SU-DHL-6 (cell line): ENCODE data around the gene PAPSS1.

ENCODE experiments used
- H2AFZ ChIP-seq: fragments of 200-600 bp; sonication (generic); 2 replicates; pipeline ENCODE4 v1.6.1; 2014; ENCODE audit warnings: low read depth, mild to moderate bottlenecking, moderate library complexity, mixed read lengths, antibody characterized with exemption, low read length; ENCODE audit not compliant: severe bottlenecking
- H3F3A ChIP-seq: fragments of 200-600 bp; shearing (Covaris generic); 2 replicates; pipeline ENCODE4 v1.6.0; 2016; ENCODE audit warnings: antibody characterized with exemption, mild to moderate bottlenecking; ENCODE audit not compliant: insufficient read depth
- H3K27ac ChIP-seq: fragments of 200-600 bp; sonication (generic); 2 replicates; pipeline ENCODE4 v1.5.1; 2016; ENCODE audit warnings: low read depth, mild to moderate bottlenecking, low read length, moderate library complexity, mixed read lengths
- H3K27me3 ChIP-seq: fragments of 200-600 bp; sonication (generic), shearing (Covaris generic); 2 replicates; pipeline ENCODE4 v1.6.0; 2014; ENCODE audit warnings: mild to moderate bottlenecking, low read length
- H3K36me3 ChIP-seq: fragments of 200-600 bp; sonication (generic); 2 replicates; pipeline ENCODE4 v1.6.1; 2014; ENCODE audit warnings: mild to moderate bottlenecking, low read length, mixed read lengths
- H3K4me2 ChIP-seq: fragments of 300-600, 200-600 bp; shearing (Covaris generic), sonication (generic); 2 replicates; pipeline ENCODE4 v1.6.0; 2014; ENCODE audit warnings: low read length, low read depth, mild to moderate bottlenecking; ENCODE audit not compliant: poor library complexity, severe bottlenecking
- H3K4me3 ChIP-seq: fragments of 200-600 bp; sonication (generic); 2 replicates; pipeline ENCODE4 v1.5.1; 2014; ENCODE audit warnings: antibody characterized with exemption, low read length, mild to moderate bottlenecking, mixed read lengths; ENCODE audit not compliant: insufficient read depth, poor library complexity, severe bottlenecking
- H3K79me2 ChIP-seq: fragments of 200-600 bp; sonication (generic); 2 replicates; pipeline ENCODE4 v1.6.1; 2014; ENCODE audit warnings: mild to moderate bottlenecking, low read length, moderate library complexity; ENCODE audit not compliant: insufficient read depth
- H3K9ac ChIP-seq: fragments of 200-600 bp; sonication (generic); 2 replicates; pipeline ENCODE4 v1.7.0; 2014; ENCODE audit warnings: mild to moderate bottlenecking, low read length
- H3K9me2 ChIP-seq: fragments of 200-600 bp; sonication (generic); replicated peaks from 2 replicates; pipeline ENCODE4 v1.6.1; 2014; ENCODE audit warnings: low read length; ENCODE audit not compliant: insufficient read depth
- H3K9me3 ChIP-seq: fragments of 200-600 bp; sonication (generic); 2 replicates; pipeline ENCODE4 v1.6.1; 2014; ENCODE audit warnings: low read length, mixed read lengths; ENCODE audit not compliant: insufficient read depth
- H4K20me1 ChIP-seq: fragments of 200-600 bp; sonication (generic); 2 replicates; pipeline ENCODE4 v1.6.1; 2014; ENCODE audit warnings: low read depth, mild to moderate bottlenecking, antibody characterized with exemption, low read length, moderate library complexity, mixed read lengths
- CTCF ChIP-seq: fragments of 200-600 bp; sonication (generic); IDR thresholded peaks from one replicate; pipeline ENCODE4 v1.5.1; 2017; ENCODE audit warnings: antibody characterized with exemption, mild to moderate bottlenecking, low read length, moderate library complexity; ENCODE audit not compliant: insufficient read depth, poor library complexity, severe bottlenecking
- EZH2phosphoT487 ChIP-seq: fragments of 200-600 bp; sonication (generic), shearing (Covaris generic); conservative IDR thresholded peaks from 2 replicates; pipeline ENCODE4 v1.6.1; 2018; ENCODE audit warnings: mild to moderate bottlenecking, antibody characterized with exemption, low read length, moderate library complexity, mixed read lengths

PAPSS1 gene

DNA sequence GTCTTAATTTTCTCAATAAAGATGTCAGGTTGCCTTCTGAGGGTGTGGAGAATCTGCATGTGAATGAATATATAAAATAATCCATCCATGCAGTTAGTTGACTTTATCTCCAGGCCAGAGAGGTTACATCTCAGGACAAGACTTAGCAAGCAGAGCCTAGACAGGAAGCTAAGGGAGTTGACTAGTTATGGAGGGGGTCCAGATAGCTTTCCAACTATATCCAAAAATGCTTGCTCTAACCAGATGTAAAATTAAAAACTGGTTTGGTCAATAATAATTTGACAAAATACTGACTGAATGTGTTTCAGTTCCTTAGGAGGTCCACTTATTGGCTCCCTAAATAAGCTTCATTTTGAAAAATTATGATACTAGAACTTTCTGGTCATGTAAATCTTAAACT is 101.4 kb downstream of the PAPSS1 start:
- H3K4me3 ChIP-seq, result no peak overlapping the region
- H3K9me3 ChIP-seq, result no peaks in the 10 kb centered on the region
- H3K27ac ChIP-seq, result no peak overlapping the region
- no peaks in the 10 kb centered on the region for H4K20me1 ChIP-seq
- H3K9ac ChIP-seq, result no peak overlapping the region
- no peaks in the 10 kb centered on the region for H3K27me3 ChIP-seq
- no peak overlapping the region for H2AFZ ChIP-seq
- H3K4me2 ChIP-seq, result no peak overlapping the region
- H3K36me3 ChIP-seq, result no peaks in the 10 kb centered on the region
- TF ChIP-seq CTCF (no peak), EZH2phosphoT487 (no peak)
- H3F3A ChIP-seq, result no peaks in the 10 kb centered on the region
- H3K79me2 ChIP-seq, result no peaks in the 10 kb centered on the region
- H3K9me2 ChIP-seq, result no peaks in the 10 kb centered on the region

GRCh38 chr4:107616838-107617389 is 103.1 kb downstream of the PAPSS1 start:
- H3F3A ChIP-seq, result no peaks in the 10 kb centered on the region
- H3K27me3 ChIP-seq, result no peaks in the 10 kb centered on the region
- no peak overlapping the region for H3K9ac ChIP-seq
- H3K9me3 ChIP-seq, result no peaks in the 10 kb centered on the region
- H3K4me2 ChIP-seq, result no peak overlapping the region
- no peak overlapping the region for H3K27ac ChIP-seq
- no peaks in the 10 kb centered on the region for H3K79me2 ChIP-seq
- H2AFZ ChIP-seq, result no peak overlapping the region
- no peaks in the 10 kb centered on the region for H4K20me1 ChIP-seq
- TF ChIP-seq EZH2phosphoT487 (no peak), CTCF (no peak)
- H3K4me3 ChIP-seq, result no peak overlapping the region
- no peaks in the 10 kb centered on the region for H3K9me2 ChIP-seq
- H3K36me3 ChIP-seq, result no peaks in the 10 kb centered on the region

DNA sequence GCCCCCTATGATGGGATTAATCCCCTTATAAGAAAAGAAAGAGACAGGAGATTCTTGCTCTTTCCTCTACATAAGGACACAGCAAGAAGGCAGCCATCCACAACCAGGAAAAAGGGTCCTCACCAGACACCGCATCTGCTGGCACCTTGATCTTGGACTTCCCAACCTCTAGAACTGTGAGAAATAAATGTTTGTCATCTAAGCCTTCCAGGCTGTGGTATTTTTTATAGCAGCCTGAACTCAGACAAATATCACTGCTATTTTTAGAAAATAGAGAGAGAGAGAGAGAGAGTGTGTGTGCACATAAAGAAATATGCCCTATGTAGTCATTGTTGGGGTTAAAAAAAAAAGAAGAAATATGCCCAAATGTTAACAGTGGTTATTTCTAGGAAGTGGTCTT is 104.2 kb downstream of the PAPSS1 start:
- no peaks in the 10 kb centered on the region for H3F3A ChIP-seq
- no peak overlapping the region for H3K4me3 ChIP-seq
- H3K27ac ChIP-seq, result no peak overlapping the region
- H3K79me2 ChIP-seq, result no peaks in the 10 kb centered on the region
- no peaks in the 10 kb centered on the region for H3K27me3 ChIP-seq
- no peaks in the 10 kb centered on the region for H4K20me1 ChIP-seq
- H3K9ac ChIP-seq, result no peak overlapping the region
- no peak overlapping the region for H3K4me2 ChIP-seq
- no peaks in the 10 kb centered on the region for H3K36me3 ChIP-seq
- H2AFZ ChIP-seq, result no peak overlapping the region
- H3K9me3 ChIP-seq, result no peaks in the 10 kb centered on the region
- no peaks in the 10 kb centered on the region for H3K9me2 ChIP-seq
- TF ChIP-seq EZH2phosphoT487 (no peak), CTCF (no peak)
